GM12865 (cell line): ENCODE data around the gene SIL1.

Experiments
- DNase-seq: peaks from one replicate; pipeline ENCODE4 v3.0.0; 2010; ENCODE audit warnings: low read depth
- H3K4me3 ChIP-seq: 2 replicates; pipeline ENCODE4 v1.5.1; 2011; ENCODE audit warnings: mild to moderate bottlenecking, low read depth, low read length, control low read depth
- TF ChIP-seq, protein P1 (sequence below): IDR thresholded peaks from 2 replicates; pipeline ENCODE4 v1.5.1; 2011; ENCODE audit warnings: low read length, control low read depth, low read depth, inconsistent platforms; ENCODE audit not compliant: insufficient read depth; ENCODE audit errors: missing control alignments

The SIL1 gene

DNA sequence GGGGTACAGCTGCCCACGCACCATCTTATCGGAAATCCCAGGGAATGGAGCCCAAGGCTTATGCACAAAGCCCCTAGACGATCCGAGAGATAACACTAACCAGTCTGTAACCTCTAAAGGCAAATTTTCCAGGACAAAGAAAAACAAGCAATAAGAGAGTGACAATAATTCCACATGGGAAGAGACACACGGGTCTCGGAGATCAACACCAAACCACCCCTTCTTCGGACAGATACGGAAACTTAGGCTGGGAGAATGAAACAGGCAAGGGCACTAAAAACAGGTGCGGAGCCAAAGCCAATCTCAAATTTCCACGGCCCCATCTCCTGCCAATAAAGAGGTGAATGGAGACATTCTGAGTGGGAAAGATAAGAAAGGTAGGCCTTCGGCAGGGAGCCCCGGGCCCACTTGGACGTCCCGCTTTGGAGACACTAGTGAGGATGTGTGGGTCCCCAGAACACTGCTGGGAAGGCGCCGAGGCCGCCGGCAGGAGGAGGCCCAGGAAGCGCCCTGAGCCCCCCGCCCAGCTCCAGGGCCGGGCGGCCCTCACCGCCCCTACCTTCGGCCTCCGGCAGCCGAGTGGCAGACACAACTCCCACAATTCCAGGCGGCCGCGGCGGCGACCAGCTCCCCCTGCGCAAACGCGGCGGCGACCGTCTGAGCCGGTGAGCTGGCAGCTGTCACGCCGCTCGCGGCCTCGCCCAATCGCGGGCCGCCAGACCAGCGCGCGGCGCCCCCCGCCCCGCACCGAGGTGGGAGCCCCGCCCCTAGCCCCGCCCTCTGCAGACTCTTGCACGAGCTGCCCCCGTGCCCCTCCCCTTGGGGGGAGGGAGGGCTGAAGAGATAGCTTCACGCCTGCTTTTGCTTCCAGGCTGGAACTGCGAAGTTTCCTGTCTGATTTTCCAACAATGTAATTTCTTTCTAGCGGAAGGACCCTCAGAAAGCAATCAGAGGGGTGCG is at the start of gene SIL1:
Gene SIL1 (minus strand): TSS at position 659 of the 960 bp plus-strand sequence. CDS start 70,525 bp downstream, outside the sequence.
- H3K4me3 ChIP-seq = peak within 1 kb of the TSS; percentile 92
- TF ChIP-seq, protein P1, sequence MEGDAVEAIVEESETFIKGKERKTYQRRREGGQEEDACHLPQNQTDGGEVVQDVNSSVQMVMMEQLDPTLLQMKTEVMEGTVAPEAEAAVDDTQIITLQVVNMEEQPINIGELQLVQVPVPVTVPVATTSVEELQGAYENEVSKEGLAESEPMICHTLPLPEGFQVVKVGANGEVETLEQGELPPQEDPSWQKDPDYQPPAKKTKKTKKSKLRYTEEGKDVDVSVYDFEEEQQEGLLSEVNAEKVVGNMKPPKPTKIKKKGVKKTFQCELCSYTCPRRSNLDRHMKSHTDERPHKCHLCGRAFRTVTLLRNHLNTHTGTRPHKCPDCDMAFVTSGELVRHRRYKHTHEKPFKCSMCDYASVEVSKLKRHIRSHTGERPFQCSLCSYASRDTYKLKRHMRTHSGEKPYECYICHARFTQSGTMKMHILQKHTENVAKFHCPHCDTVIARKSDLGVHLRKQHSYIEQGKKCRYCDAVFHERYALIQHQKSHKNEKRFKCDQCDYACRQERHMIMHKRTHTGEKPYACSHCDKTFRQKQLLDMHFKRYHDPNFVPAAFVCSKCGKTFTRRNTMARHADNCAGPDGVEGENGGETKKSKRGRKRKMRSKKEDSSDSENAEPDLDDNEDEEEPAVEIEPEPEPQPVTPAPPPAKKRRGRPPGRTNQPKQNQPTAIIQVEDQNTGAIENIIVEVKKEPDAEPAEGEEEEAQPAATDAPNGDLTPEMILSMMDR = no peak
- DNase-seq = peak; percentile 98

DNA sequence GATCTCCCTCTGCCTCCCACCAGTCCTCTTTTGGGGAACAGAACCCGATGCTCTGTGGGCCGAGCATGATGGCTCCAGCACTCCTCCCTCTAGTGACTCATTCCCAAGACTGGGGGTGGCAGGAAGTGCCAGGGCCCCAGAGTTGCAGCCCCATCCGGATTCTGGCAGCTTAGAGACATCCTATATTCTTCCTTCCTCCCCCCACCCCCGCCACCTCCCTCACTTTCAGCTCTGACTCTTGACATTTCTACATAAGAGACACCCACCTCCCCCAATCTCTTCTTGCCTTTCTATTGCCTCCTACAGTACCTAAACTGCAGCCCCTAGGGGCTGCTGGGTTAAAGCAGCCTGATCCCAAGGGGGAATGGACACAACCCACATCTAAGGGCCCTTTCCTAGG is 48.2 kb upstream of the SIL1 start:
- H3K4me3 ChIP-seq = no peak overlapping the region
- TF ChIP-seq, protein P1 = no peak
- DNase-seq = peak; percentile 22

DNA sequence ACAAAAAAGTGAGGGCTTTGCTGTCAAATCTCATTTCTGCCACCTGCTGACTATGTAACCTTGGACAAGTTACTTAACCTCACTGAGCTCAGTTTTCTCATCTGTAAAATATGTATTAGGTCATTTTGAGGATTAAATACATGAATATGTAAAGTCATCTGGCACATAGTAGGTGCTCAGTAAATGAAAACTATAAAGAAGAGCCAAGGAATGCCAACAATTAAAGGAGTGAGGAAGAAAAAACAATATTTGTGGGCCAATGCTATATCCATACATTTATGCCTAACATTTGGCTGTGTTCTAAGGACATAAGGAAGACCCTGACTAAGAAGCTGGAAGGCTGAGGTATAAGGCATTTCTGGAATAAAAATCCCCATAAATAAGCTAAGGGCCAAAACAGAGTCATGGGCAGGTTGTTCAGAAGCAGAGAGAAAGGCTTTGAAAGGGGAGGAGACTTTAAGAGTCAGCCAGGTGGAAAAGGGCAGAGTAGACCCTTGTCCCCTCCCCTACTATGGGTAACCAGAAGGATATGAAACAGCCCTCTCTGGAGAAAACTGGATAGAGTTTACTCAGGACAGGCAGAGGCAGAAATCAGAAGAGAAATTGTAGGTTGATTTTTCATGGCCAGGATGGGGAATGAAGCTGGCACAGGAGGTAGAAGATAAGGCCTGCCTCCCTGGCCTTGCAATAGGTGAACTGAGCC is 47.6 kb upstream of the SIL1 start:
- TF ChIP-seq, protein P1 = no peak
- DNase-seq = no peak
- H3K4me3 ChIP-seq = no peak overlapping the region

DNA sequence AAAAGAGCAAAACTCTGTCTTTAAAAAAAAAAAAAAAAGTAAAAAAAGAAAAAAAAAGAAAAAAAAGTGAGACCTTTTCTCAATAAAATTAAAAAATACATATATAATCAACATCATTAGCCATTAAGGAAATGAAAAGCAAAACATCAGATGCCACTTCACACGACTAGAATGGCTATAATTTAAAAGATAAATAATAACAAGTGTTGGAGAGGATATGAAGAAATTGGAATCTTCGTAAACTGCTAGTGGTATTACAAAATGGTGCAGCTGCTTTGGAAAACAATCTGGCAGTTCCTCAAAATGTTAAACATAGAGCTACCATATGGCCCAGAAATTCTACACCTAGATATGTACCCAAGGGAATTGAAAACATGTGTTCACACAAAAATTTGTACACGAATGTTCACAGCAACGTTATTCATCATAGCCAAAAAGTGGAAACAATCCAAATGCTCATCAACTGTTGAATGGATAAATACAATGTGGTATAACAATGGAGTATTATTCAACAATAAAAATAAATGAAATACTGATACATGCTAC is 45.3 kb upstream of the SIL1 start:
- TF ChIP-seq, protein P1 = no peak
- no peak overlapping the region for H3K4me3 ChIP-seq
- no peak for DNase-seq

DNA sequence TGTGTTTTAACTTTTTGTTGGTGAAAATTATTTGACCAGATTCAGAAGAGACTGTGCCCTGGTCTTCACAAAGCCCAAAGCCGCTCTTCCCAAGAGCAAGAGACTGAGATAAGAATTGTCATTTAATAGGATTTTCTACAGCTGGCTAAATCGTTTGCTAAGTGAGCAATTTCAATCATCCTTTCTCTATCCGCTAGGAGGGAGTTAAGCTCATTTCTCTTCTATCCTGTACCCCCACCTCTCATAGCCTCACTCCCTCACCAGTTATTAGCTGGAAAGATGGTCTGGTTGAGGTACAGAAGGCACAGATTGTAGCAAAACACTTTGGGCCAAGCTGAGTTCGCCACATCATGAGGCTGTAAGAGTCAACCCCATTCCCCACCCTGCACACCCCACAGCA is 43.0 kb upstream of the SIL1 start:
- TF ChIP-seq, protein P1 = no peak
- no peak for DNase-seq
- H3K4me3 ChIP-seq = no peak overlapping the region

DNA sequence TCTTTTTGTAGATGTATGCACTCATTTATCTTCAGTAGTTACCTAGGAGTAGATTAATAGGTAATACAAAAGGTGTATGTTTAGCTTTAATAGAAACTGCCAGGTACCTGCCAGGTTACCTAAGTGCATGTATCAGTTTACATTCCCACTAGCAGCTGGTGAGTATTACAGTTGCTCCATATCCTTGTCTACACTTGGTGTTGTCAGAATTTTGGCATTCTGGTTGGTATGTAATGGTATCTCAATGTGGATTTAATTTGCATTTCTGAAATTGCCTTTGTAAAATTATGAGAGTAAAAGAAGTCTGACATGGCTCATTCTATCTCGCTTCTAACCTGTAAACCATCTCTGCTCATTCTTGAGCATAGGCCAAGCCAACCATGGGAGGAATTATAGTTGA is 38.3 kb upstream of the SIL1 start:
- H3K4me3 ChIP-seq = no peak overlapping the region
- DNase-seq = no peak
- TF ChIP-seq, protein P1 = no peak
